HEK293 (cell line): ENCODE measurements around the gene BBS10.

Source experiments
- CTCF ChIA-PET: fragments of 350-600 bp; formaldehyde crosslinking; extraction: SDS; loops from one replicate; lab custom pipeline; 2021; ENCODE audit warnings: antibody characterized with exemption; lab: Yijun Ruan, JAX
- POLR2A ChIA-PET: fragments of 300-600 bp; formaldehyde crosslinking; extraction: SDS; loops from one replicate; lab custom pipeline; 2020; ENCODE audit warnings: antibody characterized with exemption, inconsistent platforms; lab: Yijun Ruan, JAX
- H3K27ac ChIP-seq: fragments of 200-500 bp; sonication (Bioruptor generic); 2 replicates; pipeline ENCODE4 v1.5.1; 2014; ENCODE audit warnings: low read depth, low read length, control low read depth, inconsistent platforms; ENCODE audit errors: extremely low read depth
- H3K36me3 ChIP-seq, 2 experiments: fragments of 200-500 bp in 1 of 2; sonication (Bioruptor generic) in 1 of 2; 1 replicate in 1 of 2; 2 replicates in 1 of 2; pipeline ENCODE4 v1.5.1; 2014 to 2017; ENCODE audit warnings: inconsistent platforms in 2 of 2, low read length in 2 of 2; ENCODE audit not compliant: control insufficient read depth in 2 of 2, insufficient read depth in 1 of 2
- H3K4me1 ChIP-seq: fragments of 200-500 bp; sonication (Bioruptor generic); 2 replicates; pipeline ENCODE4 v1.5.1; 2014; ENCODE audit warnings: mild to moderate bottlenecking, low read length, inconsistent platforms; ENCODE audit not compliant: control insufficient read depth, insufficient read depth
- H3K4me3 ChIP-seq: 2 replicates; pipeline ENCODE4 v1.5.1; 2011; ENCODE audit warnings: low read depth, mild to moderate bottlenecking, control low read depth, low read length, moderate library complexity
- H3K9me3 ChIP-seq: fragments of 200-500 bp; sonication (Bioruptor generic); 2 replicates; pipeline ENCODE4 v1.5.1; 2014; ENCODE audit warnings: low read depth, low read length, inconsistent platforms; ENCODE audit not compliant: control insufficient read depth, insufficient read depth
- EGR2 ChIP-seq: fragments of 450-650 bp; formaldehyde crosslinking; IDR thresholded peaks from 2 replicates; pipeline ENCODE4 v1.5.1; 2016; ENCODE audit warnings: low read depth, missing biosample characterization, missing genetic modification characterization
- HOXA7 ChIP-seq: sonication (generic); formaldehyde crosslinking; IDR thresholded peaks from 2 replicates; pipeline ENCODE4 v1.8.1; 2022; ENCODE audit warnings: missing genetic modification reagents, borderline replicate concordance
- KLF1 ChIP-seq: fragments of 450-650 bp; formaldehyde crosslinking; IDR thresholded peaks from 2 replicates; pipeline ENCODE4 v1.5.1; 2016; ENCODE audit warnings: missing biosample characterization, missing genetic modification characterization
- MYNN ChIP-seq: fragments of 450-650 bp; formaldehyde crosslinking; IDR thresholded peaks from 2 replicates; pipeline ENCODE4 v1.5.1; 2016; ENCODE audit warnings: missing biosample characterization, missing genetic modification characterization, borderline replicate concordance
- OVOL3 ChIP-seq: fragments of 450-650 bp; formaldehyde crosslinking; IDR thresholded peaks from 2 replicates; pipeline ENCODE4 v1.5.1; 2016; ENCODE audit warnings: missing biosample characterization, missing genetic modification characterization
- RBAK ChIP-seq: fragments of 450-650 bp; formaldehyde crosslinking; IDR thresholded peaks from 2 replicates; pipeline ENCODE4 v1.5.1; 2016; ENCODE audit warnings: missing biosample characterization, missing genetic modification characterization
- SETDB1 ChIP-seq: IDR thresholded peaks from one replicate; pipeline ENCODE4 v1.6.1; 2017; ENCODE audit warnings: mild to moderate bottlenecking, low read length, moderate library complexity, mixed read lengths; ENCODE audit not compliant: insufficient read length
- TRIM28 ChIP-seq: IDR thresholded peaks from 2 replicates; pipeline ENCODE4 v1.6.1; 2011; ENCODE audit warnings: low read length, control low read depth, borderline replicate concordance
- YY2 ChIP-seq: fragments of 450-650 bp; formaldehyde crosslinking; IDR thresholded peaks from 2 replicates; pipeline ENCODE4 v1.5.1; 2016; ENCODE audit warnings: missing biosample characterization, missing genetic modification characterization
- ZNF121 ChIP-seq: fragments of 450-650 bp; formaldehyde crosslinking; IDR thresholded peaks from 2 replicates; pipeline ENCODE4 v1.5.1; 2016; ENCODE audit warnings: missing biosample characterization, missing genetic modification characterization
- ZNF2 ChIP-seq: fragments of 450-650 bp; formaldehyde crosslinking; IDR thresholded peaks from 2 replicates; pipeline ENCODE4 v1.5.1; 2016; ENCODE audit warnings: missing biosample characterization, missing genetic modification characterization
- ZNF23 ChIP-seq: fragments of 450-650 bp; formaldehyde crosslinking; IDR thresholded peaks from 2 replicates; pipeline ENCODE4 v1.5.1; 2016; ENCODE audit warnings: missing biosample characterization, missing genetic modification characterization, borderline replicate concordance
- ZNF248 ChIP-seq: fragments of 450-650 bp; formaldehyde crosslinking; IDR thresholded peaks from 2 replicates; pipeline ENCODE4 v1.5.1; 2017; ENCODE audit warnings: missing biosample characterization, missing genetic modification characterization
- ZNF266 ChIP-seq: fragments of 450-650 bp; formaldehyde crosslinking; IDR thresholded peaks from 2 replicates; pipeline ENCODE4 v1.5.1; 2016; ENCODE audit warnings: missing biosample characterization, missing genetic modification characterization, low read depth
- ZNF311 ChIP-seq: fragments of 450-650 bp; formaldehyde crosslinking; IDR thresholded peaks from 2 replicates; pipeline ENCODE4 v1.5.1; 2017; ENCODE audit warnings: missing biosample characterization, missing genetic modification characterization, borderline replicate concordance
- ZNF354C ChIP-seq: fragments of 450-650 bp; formaldehyde crosslinking; IDR thresholded peaks from 2 replicates; pipeline ENCODE4 v1.5.1; 2016; ENCODE audit warnings: missing biosample characterization, missing genetic modification characterization, low read depth, borderline replicate concordance
- ZNF510 ChIP-seq: fragments of 450-650 bp; formaldehyde crosslinking; IDR thresholded peaks from 2 replicates; pipeline ENCODE4 v1.5.1; 2018; ENCODE audit warnings: mild to moderate bottlenecking, missing genetic modification characterization, missing biosample characterization; ENCODE audit not compliant: insufficient replicate concordance
- ZNF530 ChIP-seq: fragments of 450-650 bp; formaldehyde crosslinking; IDR thresholded peaks from 2 replicates; pipeline ENCODE4 v1.5.1; 2016; ENCODE audit warnings: low read depth, missing biosample characterization, missing genetic modification characterization
- ZNF660 ChIP-seq: fragments of 450-650 bp; IDR thresholded peaks from 2 replicates; pipeline ENCODE4 v1.5.1; 2018; ENCODE audit warnings: missing biosample characterization, mild to moderate bottlenecking, missing genetic modification characterization
- ZNF747 ChIP-seq: fragments of 450-650 bp; formaldehyde crosslinking; IDR thresholded peaks from 2 replicates; pipeline ENCODE4 v1.5.1; 2016; ENCODE audit warnings: missing biosample characterization, missing genetic modification characterization
- ZNF792 ChIP-seq: fragments of 450-650 bp; formaldehyde crosslinking; IDR thresholded peaks from 2 replicates; pipeline ENCODE4 v1.5.1; 2016; ENCODE audit warnings: missing biosample characterization, missing genetic modification characterization
- ZSCAN5A ChIP-seq: fragments of 450-650 bp; formaldehyde crosslinking; IDR thresholded peaks from 2 replicates; pipeline ENCODE4 v1.5.1; 2016; ENCODE audit warnings: missing biosample characterization, missing genetic modification characterization
- TF ChIP-seq, protein P1 (sequence below): fragments of 450-650 bp; formaldehyde crosslinking; IDR thresholded peaks from 2 replicates; pipeline ENCODE4 v1.5.1; 2016; ENCODE audit warnings: missing biosample characterization, missing genetic modification characterization

BBS10 gene

DNA sequence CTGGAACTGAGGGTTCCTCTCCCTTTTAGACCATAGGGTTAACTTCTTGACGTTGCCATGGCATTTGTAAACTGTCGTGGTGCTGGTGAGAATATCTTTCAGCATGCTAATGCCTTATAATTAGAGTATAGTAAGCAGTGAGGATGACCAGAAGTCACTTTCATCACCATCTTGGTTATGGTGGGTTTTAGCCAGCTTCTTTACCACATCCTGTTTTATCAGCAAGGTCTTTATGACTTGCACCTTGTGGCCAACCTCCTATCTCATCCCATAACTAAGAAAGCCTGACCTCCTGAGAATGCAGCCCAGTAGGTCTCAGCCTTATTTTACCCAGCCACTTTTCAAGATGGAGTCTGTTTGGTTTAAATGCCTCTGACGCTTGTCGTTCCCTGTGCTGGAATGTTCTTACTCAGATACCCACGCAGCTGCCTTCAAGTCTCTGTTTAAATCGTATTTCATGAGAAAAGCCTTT is 44.2 kb downstream of the BBS10 start:
- H3K36me3 ChIP-seq = no peaks in the 10 kb centered on the region
- POLR2A ChIA-PET = no interaction called here
- no peaks in the 10 kb centered on the region for H3K4me1 ChIP-seq
- no peak overlapping the region for H3K27ac ChIP-seq
- CTCF ChIA-PET = no interaction called here
- H3K9me3 ChIP-seq = no peaks in the 10 kb centered on the region
- TF ChIP-seq RBAK (no peak), ZNF747 (no peak), ZNF248 (tag by site-specific recombination) (no peak), ZNF792 (no peak), ZNF530 (no peak), SETDB1 (no peak), OVOL3 (tag by site-specific recombination) (no peak), KLF1 (tag by site-specific recombination) (no peak), TRIM28 (no peak), ZNF2 (tag by site-specific recombination) (no peak), ZSCAN5A (tag by site-specific recombination) (no peak), ZNF510 (tag by site-specific recombination) (no peak), ZNF660 (tag by site-specific recombination) (no peak), EGR2 (no peak), YY2 (tag by site-specific recombination) (no peak), MYNN (tag by site-specific recombination) (no peak), ZNF311 (tag by site-specific recombination) (no peak), HOXA7 (CRISPR knock-in tag) (no peak)
- H3K4me3 ChIP-seq = no peak overlapping the region

GRCh38 chr12:76303365-76303764 is 44.9 kb downstream of the BBS10 start:
- Histone ChIP-seq H3K4me3 (no peak overlapping the region), H3K27ac (no peak overlapping the region), H3K4me1 (no peaks in the 10 kb centered on the region), H3K36me3 (no peaks in the 10 kb centered on the region), H3K9me3 (no peaks in the 10 kb centered on the region)
- ChIA-PET POLR2A (no interaction called here), CTCF (no interaction called here)
- TF ChIP-seq ZSCAN5A (tag by site-specific recombination) (no peak), ZNF266 (no peak), ZNF121 (no peak), ZNF23 (tag by site-specific recombination) (no peak), EGR2 (no peak), ZNF354C (tag by site-specific recombination) (no peak)
- TF ChIP-seq, protein P1, sequence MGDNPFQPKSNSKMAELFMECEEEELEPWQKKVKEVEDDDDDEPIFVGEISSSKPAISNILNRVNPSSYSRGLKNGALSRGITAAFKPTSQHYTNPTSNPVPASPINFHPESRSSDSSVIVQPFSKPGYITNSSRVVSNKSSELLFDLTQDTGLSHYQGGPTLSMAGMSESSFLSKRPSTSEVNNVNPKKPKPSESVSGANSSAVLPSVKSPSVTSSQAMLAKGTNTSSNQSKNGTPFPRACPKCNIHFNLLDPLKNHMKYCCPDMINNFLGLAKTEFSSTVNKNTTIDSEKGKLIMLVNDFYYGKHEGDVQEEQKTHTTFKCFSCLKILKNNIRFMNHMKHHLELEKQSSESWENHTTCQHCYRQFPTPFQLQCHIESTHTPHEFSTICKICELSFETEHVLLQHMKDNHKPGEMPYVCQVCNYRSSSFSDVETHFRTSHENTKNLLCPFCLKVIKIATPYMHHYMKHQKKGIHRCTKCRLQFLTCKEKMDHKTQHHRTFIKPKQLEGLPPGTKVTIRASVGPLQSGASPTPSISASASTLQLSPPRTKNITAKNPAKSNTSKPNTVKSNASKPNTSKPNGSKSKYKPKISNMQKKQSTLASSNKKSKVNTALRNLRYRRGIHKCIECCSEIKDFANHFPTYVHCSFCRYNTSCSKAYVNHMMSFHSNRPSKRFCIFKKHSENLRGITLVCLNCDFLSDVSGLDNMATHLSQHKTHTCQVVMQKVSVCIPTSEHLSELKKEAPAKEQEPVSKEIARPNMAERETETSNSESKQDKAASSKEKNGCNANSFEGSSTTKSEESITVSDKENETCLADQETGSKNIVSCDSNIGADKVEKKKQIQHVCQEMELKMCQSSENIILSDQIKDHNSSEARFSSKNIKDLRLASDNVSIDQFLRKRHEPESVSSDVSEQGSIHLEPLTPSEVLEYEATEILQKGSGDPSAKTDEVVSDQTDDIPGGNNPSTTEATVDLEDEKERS (tag by site-specific recombination) = no peak
